NCI-H2107 (cell line): ENCODE data around the gene PIGQ.

Experiments
- DNase-seq: peaks from one replicate; lab custom pipeline; 2025; lab: John Stamatoyannopoulos, UW

The PIGQ gene

GRCh38 chr16:628321-629061 lies 58.7 kb downstream of the PIGQ start:
- DNase-seq, result no peak

DNA sequence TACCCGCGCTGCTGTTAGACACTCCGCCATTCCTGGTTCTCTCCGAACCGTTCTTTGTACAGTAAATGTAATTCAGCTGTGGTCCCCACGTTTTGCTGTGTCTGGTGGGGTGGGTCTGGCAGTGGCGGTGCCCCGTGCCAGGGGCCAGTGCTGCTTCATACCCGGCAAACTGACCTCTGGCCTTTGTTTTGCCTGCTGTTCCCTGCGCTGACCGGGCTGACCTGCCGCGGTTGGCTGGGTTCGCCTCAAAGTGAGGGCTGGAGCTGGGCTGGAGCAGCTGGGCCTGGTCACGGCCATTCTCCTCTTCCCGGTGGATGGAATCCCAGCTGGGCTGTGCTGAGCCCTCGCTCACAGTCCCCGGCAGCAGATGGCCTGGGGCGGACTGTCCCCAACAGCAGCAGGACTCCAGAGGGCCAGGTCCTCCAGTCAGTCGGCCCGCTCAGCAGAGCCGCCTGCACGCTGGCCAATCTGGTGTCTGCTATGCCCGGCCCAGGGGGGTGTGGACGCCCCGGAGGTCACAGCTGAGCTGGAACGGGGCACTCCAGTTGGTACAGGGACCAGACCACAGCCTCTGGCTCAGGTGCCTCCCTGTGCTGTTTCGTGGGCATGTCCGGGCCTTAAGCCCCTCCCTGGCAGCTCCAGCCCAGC lies 59.5 kb downstream of the PIGQ start:
- DNase-seq, result no peak

DNA sequence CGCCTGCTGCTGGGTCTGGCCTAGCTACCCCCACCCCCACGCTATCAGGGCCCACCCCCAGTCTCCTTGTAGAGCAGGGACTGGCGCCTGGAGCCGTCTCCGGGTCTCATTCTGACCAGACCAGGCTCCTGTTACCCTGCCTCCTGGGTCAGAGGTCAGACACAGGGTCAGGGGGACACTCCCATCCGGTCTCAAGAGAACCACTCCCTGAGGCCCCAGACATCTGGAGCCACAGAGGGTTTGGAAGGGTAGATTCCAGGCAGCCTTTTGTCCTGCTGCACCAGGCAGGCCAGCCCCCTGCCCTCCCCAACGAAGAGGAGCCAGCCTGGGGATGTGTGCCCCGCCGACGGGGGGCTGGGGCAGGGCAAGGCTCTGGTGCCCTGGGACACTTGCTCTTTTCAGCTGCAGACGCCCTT lies 60.1 kb downstream of the PIGQ start:
- DNase-seq, result no peak

DNA sequence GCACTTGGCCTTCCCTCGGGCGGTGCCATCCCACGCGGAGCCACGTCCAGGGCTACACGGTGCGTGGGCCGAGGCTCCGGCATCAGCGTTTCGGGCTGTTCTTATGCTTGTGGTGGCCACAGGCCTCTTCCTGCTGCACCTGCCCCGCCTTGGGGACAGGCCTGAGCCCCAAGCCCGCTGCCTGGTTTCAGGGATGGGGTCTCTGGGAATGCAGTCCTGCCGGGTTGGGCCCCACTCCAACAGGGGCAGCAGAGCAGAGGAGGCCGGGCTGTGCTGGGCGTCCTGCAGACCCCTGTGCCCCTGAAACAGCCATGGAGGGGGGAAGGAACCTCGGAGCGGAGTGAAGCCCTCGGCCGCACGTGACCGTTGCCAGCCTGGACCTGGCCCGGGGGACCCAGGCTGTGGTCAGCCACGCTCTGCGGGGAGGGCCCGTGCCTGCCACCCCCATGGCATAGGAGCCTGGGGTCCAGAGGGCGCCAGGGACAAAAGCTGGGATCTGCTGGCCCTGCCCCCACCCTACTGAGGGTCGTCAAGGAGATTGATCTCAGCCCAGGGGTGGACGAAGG lies 60.6 kb downstream of the PIGQ start:
- no peak for DNase-seq

DNA sequence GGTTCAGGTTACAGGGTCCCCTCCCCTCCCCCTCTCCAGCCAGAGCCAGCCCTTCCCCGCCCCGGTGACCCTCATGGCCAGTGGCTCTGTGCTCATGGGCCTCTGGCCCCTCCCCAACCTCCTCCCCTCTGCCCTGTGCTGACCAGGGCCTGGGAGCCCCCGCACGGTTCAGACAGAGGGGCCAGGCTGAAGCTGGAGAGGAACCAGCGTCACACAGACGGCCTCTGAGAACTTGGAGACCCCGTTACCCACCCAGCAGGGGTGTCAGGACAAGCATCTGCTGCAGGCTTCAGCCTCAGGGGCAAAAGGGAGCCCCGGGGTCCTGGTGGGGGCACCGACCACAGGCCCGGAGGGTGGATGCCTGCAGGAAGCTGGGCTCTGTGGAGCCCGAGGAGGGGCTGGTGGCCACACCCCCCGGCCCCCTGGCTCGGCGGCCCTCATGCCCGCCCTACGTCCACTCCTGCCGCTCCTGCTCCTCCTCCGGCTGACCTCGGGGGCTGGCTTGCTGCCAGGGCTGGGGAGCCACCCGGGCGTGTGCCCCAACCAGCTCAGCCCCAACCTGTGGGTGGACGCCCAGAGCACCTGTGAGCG lies 61.1 kb downstream of the PIGQ start, which contains the start of gene WFIKKN1:
TSS of gene WFIKKN1 (plus strand) at position 171 of the 591 bp plus-strand sequence. CDS start at position 440, 269 bp downstream.
- DNase-seq, result no peak

DNA sequence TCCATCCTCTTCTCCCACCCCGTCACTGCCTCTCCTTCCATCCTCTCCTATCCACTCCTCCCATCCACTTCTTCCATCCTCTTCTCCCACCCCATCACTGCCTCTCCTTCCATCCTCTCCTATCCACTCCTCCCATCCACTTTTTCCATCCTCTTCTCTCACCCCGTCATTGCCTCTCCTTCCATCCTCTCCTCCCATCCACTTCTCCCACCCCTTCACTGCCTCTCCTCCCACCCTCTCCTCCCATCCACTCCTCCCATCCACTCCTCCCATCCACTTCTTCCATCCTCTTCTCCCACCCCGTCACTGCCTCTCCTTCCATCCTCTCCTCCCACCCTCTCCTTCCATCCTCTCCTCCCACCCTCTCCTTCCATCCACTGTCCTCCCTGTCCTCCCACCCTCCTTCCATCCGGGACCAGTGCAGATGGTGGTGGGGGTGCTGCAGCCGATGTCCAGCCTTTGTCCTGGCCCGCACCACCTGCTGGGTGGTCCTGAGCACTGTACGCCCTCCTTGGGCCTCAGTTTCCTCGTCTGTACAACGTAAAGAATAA lies 62.1 kb downstream of the PIGQ start:
- DNase-seq, result no peak

- no peak for DNase-seq
Observed at GRCh38 chr16:632486-633335, 62.9 kb downstream of the PIGQ start.

DNA sequence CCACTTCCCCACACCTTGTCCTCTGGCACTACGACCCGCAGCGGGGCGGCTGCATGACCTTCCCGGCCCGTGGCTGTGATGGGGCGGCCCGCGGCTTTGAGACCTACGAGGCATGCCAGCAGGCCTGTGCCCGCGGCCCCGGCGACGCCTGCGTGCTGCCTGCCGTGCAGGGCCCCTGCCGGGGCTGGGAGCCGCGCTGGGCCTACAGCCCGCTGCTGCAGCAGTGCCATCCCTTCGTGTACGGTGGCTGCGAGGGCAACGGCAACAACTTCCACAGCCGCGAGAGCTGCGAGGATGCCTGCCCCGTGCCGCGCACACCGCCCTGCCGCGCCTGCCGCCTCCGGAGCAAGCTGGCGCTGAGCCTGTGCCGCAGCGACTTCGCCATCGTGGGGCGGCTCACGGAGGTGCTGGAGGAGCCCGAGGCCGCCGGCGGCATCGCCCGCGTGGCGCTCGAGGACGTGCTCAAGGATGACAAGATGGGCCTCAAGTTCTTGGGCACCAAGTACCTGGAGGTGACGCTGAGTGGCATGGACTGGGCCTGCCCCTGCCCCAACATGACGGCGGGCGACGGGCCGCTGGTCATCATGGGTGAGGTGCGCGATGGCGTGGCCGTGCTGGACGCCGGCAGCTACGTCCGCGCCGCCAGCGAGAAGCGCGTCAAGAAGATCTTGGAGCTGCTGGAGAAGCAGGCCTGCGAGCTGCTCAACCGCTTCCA lies 63.7 kb downstream of the PIGQ start:
- no peak for DNase-seq
